Tibial artery (tissue), 4 donors: ENCODE data around the gene SKIC2.

Source experiments
- DNase-seq, 2 donors: peaks; one replicate each; pipeline ENCODE4 v3.0.0-alpha.2; 2019
- H3K27ac ChIP-seq, 2 donors: fragments of 200-600 bp; sonication (generic) in 1 of 2; 1 replicate in 1 of 2; 2 replicates in 1 of 2; pipeline ENCODE4 v1.5.1; 2018 to 2019; ENCODE audit warnings: mild to moderate bottlenecking in 1 of 2
- H3K27me3 ChIP-seq, 2 donors: fragments of 200-600 bp; sonication (generic) in 1 of 2; one replicate each; pipeline versions ENCODE4 v1.5.1 to v1.6.0; 2016 to 2019
- H3K36me3 ChIP-seq, 3 donors: fragments of 200-600 bp; sonication (generic) in 2 of 3; one replicate each; pipeline ENCODE4 v1.5.1; 2016 to 2019; ENCODE audit warnings: mild to moderate bottlenecking in 2 of 3
- H3K4me1 ChIP-seq, 4 donors: fragments of 200-600 bp; sonication (generic) in 2 of 4; 1 replicate in 3 of 4; 2 replicates in 1 of 4; pipeline ENCODE4 v1.5.1; 2016 to 2019
- H3K4me3 ChIP-seq, 2 donors: fragments of 200-600 bp; sonication (generic) in 1 of 2; 1 replicate in 1 of 2; 2 replicates in 1 of 2; pipeline ENCODE4 v1.5.1; 2018 to 2019; ENCODE audit warnings: mild to moderate bottlenecking in 2 of 2
- H3K9me3 ChIP-seq, 3 donors: fragments of 200-600 bp; sonication (generic) in 1 of 3; one replicate each; pipeline ENCODE4 v1.5.1; 2016 to 2019
- CTCF ChIP-seq, 2 experiments: fragments of 200-600 bp in 1 of 2; fragments of 450-650 bp in 1 of 2; IDR thresholded peaks; one replicate each; pipeline ENCODE4 v1.5.1; 2017 to 2019; ENCODE audit warnings: antibody characterized with exemption in 2 of 2, mild to moderate bottlenecking in 1 of 2, moderate library complexity in 1 of 2
- intact Hi-C: fragments of 100-400 bp; cut with DNase I; formaldehyde crosslinking; loops from one replicate; pipeline ENCODE4 v1.15.0; 2023; ENCODE audit warnings: low total_unique reads

Gene SKIC2

GRCh38 chr6:31935823-31936222 lies 23.2 kb upstream of the SKIC2 start:
- Histone ChIP-seq H3K27ac (no peak overlapping the region), H3K4me3 (no peak overlapping the region), H3K36me3 (no peaks in the 10 kb centered on the region), H3K27me3 (no peaks in the 10 kb centered on the region), H3K4me1 (no peaks in the 10 kb centered on the region), H3K9me3 (no peaks in the 10 kb centered on the region)
- intact Hi-C loops = no loop called here
- no peak for DNase-seq
- TF ChIP-seq CTCF (IDR thresholded peaks at IDR 0.05) = no peak

- Histone ChIP-seq H3K27me3 (no peaks in the 10 kb centered on the region), H3K4me3 (no peak overlapping the region), H3K4me1 (peaks cover 0 to 8% (median 6%) of the 10 kb centered on the region in 4 donors), H3K36me3 (no peaks in the 10 kb centered on the region), H3K9me3 (no peaks in the 10 kb centered on the region), H3K27ac (no peak overlapping the region)
- intact Hi-C loops = no loop called here
- TF ChIP-seq CTCF (IDR thresholded peaks at IDR 0.05) = no peak
- no peak for DNase-seq
Measured at GRCh38 chr6:31940256-31940664, 18.7 kb upstream of the SKIC2 start.

- no peak for DNase-seq
- Histone ChIP-seq H3K4me3 (no peak overlapping the region), H3K27ac (no peak overlapping the region), H3K27me3 (no peaks in the 10 kb centered on the region), H3K9me3 (no peaks in the 10 kb centered on the region), H3K36me3 (no peaks in the 10 kb centered on the region), H3K4me1 (peaks cover 0 to 27% (median 21%) of the 10 kb centered on the region in 4 donors)
- TF ChIP-seq CTCF (IDR thresholded peaks at IDR 0.05) = no peak
- intact Hi-C loops = no loop called here
Measured at GRCh38 chr6:31943742-31944141, 15.2 kb upstream of the SKIC2 start.

GRCh38 chr6:31945154-31945506 lies 13.8 kb upstream of the SKIC2 start:
- Histone ChIP-seq H3K27me3 (no peaks in the 10 kb centered on the region), H3K9me3 (no peaks in the 10 kb centered on the region), H3K36me3 (no peaks in the 10 kb centered on the region), H3K4me1 (peaks cover 0 to 27% (median 21%) of the 10 kb centered on the region in 4 donors), H3K4me3 (peak overlapping the region; percentile 36 to 52), H3K27ac (peak overlapping the region; percentile 90 to 92)
- DNase-seq = no peak
- TF ChIP-seq CTCF (IDR thresholded peaks at IDR 0.05) = no peak
- intact Hi-C loops = no loop called here

- intact Hi-C loops = no loop called here
- Histone ChIP-seq H3K27me3 (no peaks in the 10 kb centered on the region), H3K9me3 (no peaks in the 10 kb centered on the region), H3K27ac (peak within 1 kb of the TSS; percentile 90 to 92), H3K4me1 (peaks cover 0 to 27% (median 21%) of the 10 kb centered on the region in 4 donors), H3K36me3 (peaks cover 0 to 4% (median 0%) of the 10 kb centered on the region in 3 donors), H3K4me3 (peak within 1 kb of the TSS; percentile 36 to 52)
- DNase-seq = peak; percentile 91 to 93
- TF ChIP-seq CTCF (IDR thresholded peaks at IDR 0.05) = no peak
Measured at GRCh38 chr6:31945507-31946369, 13.2 kb upstream of the SKIC2 start, which contains the start of gene CFB. TSS of gene CFB (plus strand) at chr6:31946095. CDS start at chr6:31946222, 127 bp downstream.
